K562 (cell line): ENCODE results near the gene ITM2B.

Experiments used
- BACH1 ChIP-seq: fragments of 200-800 bp; sonication (Bioruptor generic); IDR thresholded peaks from 2 replicates; pipeline ENCODE4 v1.6.1; 2016; ENCODE audit warnings: missing genetic modification characterization, missing compliant biosample characterization
- BRD4 ChIP-seq: fragments of 200-600 bp; sonication (generic); IDR thresholded peaks from 2 replicates; pipeline ENCODE4 v1.6.1; 2017; ENCODE audit warnings: inconsistent platforms
- GABPA ChIP-seq: fragments of 200-800 bp; sonication (Bioruptor generic); conservative IDR thresholded peaks from 2 replicates; pipeline ENCODE4 v1.6.1; 2016; ENCODE audit warnings: low read depth, missing genetic modification characterization, missing compliant biosample characterization
- POLR2AphosphoS5 ChIP-seq: IDR thresholded peaks from 2 replicates; pipeline ENCODE4 v1.6.1; 2011; ENCODE audit warnings: mild to moderate bottlenecking, low read depth, low read length, moderate library complexity; ENCODE audit not compliant: control insufficient read depth, insufficient read depth
- SRF ChIP-seq, 2 experiments: fragments of 250-450, 450-650 bp in 1 of 2; sonication (Bioruptor Pico) in 1 of 2; sonication (generic) in 1 of 2; formaldehyde crosslinking; IDR thresholded peaks; 2 replicates each; pipeline versions ENCODE4 v1.5.0 to v1.5.1; 2020 to 2022; ENCODE audit warnings: mild to moderate bottlenecking in 1 of 2, missing genetic modification reagents in 1 of 2

- TF ChIP-seq SRF (CRISPR knock-in tag; IDR thresholded peaks at IDR 0.05): no peak
- no peak for TF ChIP-seq POLR2AphosphoS5
- no peak for TF ChIP-seq BACH1 (tag)
- no peak for TF ChIP-seq BRD4
- TF ChIP-seq GABPA (tag): no peak
Measured at GRCh38 chr13:48194379-48194754, 38.6 kb upstream of the ITM2B start.
